Hepatocyte (in vitro differentiated cells): ENCODE data around the gene LYPD4.

Experiments
- EZH2 ChIP-seq: fragments of 200-600 bp; sonication (generic); IDR thresholded peaks from 2 replicates; pipeline ENCODE4 v1.6.1; 2016; ENCODE audit warnings: antibody characterized with exemption, mild to moderate bottlenecking, borderline replicate concordance
- EZH2phosphoT487 ChIP-seq: fragments of 200-600 bp; sonication (generic); IDR thresholded peaks from one replicate; pipeline ENCODE4 v1.6.1; 2018; ENCODE audit warnings: antibody characterized with exemption, mild to moderate bottlenecking, low read depth, moderate library complexity; ENCODE audit not compliant: unreplicated experiment, severe bottlenecking
- TF ChIP-seq, protein P1 (sequence below): fragments of 200-600 bp; sonication (generic); IDR thresholded peaks from 2 replicates; pipeline ENCODE4 v1.5.1; 2016; ENCODE audit warnings: antibody characterized with exemption, mild to moderate bottlenecking; ENCODE audit not compliant: poor library complexity

GRCh38 chr19:41890936-41891335 lies 46.5 kb upstream of the LYPD4 start:
- TF ChIP-seq, protein P1, sequence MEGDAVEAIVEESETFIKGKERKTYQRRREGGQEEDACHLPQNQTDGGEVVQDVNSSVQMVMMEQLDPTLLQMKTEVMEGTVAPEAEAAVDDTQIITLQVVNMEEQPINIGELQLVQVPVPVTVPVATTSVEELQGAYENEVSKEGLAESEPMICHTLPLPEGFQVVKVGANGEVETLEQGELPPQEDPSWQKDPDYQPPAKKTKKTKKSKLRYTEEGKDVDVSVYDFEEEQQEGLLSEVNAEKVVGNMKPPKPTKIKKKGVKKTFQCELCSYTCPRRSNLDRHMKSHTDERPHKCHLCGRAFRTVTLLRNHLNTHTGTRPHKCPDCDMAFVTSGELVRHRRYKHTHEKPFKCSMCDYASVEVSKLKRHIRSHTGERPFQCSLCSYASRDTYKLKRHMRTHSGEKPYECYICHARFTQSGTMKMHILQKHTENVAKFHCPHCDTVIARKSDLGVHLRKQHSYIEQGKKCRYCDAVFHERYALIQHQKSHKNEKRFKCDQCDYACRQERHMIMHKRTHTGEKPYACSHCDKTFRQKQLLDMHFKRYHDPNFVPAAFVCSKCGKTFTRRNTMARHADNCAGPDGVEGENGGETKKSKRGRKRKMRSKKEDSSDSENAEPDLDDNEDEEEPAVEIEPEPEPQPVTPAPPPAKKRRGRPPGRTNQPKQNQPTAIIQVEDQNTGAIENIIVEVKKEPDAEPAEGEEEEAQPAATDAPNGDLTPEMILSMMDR = no peak
- TF ChIP-seq EZH2 (no peak), EZH2phosphoT487 (no peak)
